Activated T-cell treated with anti-CD3 and anti-CD28 coated beads for 1 hour (primary cell): Measurements from ENCODE around the gene COX7A2.

Source experiments
- DNase-seq: peaks from one replicate; pipeline ENCODE4 v3.0.0-alpha.2; 2020; ENCODE audit warnings: low read depth

Gene COX7A2

DNA sequence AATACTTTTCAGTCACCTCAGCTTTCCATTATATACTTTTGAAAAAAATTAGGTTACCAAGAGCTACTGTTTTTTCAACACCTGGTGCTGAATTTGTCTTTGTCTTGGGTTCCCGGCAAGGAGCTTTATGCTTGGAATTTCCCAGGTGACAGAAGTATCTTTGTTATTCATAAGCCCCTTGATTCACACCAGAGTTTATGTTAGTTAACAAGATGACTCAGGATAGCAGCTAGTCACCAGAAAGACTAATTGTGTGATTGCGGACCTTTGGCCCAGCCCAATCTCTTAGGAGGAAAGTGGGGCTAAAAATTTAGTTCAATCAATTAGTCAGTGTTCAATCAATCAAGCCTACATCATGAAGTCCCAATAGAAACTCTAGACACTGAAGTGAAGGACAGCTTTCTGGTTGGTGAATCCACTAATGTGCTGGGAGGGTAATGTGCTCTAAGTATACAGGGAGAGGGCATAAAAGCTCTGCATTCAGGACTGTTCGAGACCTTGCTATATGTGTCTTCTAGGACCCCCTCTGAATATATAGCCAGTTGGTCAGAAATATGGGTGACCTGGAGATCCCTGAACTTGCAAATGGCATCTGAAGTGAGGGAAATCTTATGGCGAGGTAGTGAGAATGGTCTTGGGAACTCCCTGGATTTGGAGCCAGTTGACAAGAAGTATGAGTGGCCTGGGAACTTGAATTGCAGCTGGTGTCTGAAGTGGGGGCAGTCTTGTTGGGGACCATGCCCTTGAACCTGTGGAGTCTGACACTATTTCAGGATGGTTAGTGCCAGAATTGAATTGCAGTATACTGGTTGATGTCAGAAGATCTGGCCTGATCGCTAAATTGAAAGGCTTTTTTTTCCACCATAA, 24.8 kb upstream of the COX7A2 start:
- DNase-seq: no peak

DNA sequence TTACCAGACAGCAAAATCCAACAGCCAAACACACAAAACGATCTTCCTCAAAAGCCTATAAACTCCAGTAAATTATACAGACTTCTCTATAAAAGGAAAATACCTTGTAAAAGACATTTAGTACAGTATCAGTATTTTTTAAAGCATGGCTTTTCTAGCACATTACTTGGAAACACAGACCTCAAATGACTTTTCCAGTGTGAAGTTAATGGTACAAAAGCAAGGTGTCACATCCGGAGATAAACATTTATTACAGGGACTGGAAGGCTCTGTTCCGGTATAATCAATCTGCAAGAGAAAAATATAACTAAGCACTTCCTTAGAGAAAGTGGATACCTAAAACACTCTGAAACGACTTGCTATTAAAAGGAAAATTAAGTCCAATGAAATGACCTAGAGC, 23.9 kb upstream of the COX7A2 start:
- no peak for DNase-seq

DNA sequence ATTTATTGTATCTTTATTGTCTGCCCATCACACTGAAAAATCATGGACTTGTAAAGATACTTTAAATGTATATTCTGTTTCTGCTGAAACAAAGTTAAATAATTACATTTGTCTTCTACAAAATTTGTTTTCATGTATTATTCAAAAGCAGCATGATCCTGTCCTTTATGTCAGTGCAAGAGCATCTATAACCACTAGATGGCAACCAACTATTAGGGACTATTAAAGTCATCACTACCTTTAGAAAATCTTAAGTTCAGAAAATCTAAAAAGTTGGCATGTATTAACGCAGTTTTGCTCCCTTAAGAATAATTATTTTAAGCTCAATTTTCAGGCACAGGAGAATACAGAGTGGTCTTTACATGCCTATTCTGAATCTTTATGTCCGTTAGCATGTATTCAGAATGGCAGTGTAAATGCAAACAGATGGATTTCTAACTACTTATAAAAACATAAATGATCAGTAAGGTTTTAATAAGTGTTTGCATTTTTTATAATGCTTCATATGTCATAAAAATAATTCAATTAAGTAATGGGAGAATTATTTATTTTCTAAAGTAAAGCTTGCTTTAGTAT, 23.2 kb upstream of the COX7A2 start:
- no peak for DNase-seq

DNA sequence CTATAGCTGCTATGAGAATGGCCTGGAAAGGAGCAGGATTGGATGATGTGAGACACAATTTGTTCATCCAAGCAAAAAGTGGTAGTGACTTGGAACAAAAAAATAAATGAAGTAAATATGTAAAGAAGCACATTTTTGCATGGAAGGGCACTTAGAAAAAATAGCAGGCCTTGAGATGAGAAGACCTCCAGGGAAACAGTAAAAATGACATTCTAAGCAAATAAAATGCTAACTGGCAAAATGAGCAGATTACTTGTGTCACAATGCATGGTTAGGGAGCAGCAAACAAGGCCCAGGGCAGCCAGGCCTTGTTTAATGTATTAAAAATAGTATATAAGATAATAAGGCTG, 19.8 kb upstream of the COX7A2 start:
- no peak for DNase-seq

DNA sequence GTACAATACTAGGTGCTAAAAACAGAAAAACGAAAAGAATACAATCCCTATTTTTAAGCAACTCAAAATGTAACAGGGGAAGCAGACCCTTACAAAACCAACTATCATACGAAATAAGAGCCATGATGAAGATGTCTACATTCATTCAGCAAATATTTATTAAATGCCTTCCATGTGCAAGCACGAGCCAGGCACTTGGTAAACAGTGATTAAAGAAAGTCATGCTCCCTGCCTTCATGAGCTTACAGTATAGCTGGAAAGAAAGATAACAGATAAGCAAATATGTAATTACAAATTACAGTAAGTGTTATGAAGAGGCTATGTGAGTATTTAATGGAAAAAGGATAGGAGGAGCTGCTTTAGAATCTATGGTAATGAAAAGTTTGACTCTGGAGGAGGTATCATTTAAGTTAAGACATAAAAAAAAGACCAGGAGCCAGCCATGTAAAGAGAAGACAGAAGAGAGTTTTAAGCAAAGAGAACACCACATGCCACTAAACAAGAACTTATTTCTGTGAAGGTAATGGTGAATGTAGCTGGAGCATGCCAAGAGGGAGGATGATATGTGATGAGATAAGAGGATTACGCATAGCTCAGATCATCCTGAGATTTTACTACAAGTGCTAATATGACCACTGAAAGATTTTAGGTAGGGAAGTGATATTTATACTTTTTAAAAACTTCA, 19.3 kb upstream of the COX7A2 start:
- DNase-seq: no peak

DNA sequence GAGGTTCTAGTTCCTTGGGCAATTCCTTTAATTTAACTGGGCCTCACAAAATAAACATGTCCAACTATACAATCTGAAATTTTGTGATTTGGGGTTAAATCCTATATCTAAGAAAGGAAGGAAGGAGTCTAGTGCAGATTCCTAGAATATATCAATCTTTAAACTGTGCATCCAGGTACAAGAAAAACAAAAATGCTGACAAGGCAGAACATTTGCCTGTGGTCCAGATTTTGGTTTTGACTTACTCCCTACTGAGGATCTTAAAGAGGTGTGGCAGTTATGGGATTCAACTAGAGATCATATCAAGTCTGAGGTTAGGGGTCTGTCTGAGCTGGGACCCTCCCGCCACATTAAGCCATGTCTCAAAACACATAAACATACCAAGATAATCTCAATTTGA, 17.7 kb upstream of the COX7A2 start:
- DNase-seq: no peak

DNA sequence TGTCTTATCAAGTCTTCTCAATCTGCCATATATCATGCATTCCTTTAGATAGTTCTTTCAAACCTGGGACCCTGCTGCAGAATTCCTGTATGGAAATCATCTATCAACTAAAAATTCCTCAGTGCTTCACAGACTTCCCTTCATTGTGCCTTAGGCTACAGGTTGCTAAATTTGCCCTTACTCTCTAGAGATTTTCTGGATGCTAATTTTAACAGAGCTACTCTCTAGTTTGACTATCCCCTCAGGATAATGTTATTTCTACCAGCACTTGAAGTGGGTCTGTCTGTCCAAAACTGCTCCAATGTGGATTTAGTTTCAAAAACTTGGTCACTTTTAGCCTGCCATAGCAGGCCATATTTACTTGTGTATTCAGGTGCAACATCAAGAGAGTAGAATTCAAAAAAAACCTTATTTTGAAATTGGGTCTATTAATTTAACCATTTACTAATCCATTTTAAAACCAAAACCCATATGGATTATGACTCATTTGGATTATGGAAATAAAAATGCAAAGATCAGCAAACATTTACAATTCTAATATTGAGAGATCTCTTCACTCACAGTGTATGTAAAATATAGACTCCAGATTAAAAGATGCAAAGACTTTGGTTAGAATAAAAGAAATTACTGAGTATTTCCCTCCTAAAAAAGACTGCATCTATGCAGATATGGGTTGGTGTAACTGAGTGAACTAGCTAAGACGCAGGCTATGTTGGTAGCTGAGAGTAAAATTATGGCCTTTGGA, 13.9 kb upstream of the COX7A2 start:
- DNase-seq: no peak

DNA sequence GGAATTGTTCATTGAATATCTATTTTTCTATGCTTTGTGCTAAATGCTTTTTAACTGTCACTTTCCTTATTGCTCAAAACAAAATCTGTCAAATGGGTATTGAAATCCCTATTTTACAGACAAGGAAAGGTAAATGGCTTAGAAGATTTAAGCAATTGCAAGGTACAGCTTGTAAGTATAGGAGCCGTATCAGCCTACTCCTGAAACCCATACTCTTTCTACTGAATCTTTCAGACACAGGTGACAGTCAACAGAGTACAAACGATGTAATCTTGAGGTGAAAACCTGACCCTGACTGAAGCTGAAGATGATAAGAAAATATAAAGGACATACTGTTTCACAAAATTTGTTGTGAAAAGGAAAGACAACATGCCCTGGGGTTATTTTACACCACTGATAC, 7.0 kb upstream of the COX7A2 start:
- no peak for DNase-seq

DNA sequence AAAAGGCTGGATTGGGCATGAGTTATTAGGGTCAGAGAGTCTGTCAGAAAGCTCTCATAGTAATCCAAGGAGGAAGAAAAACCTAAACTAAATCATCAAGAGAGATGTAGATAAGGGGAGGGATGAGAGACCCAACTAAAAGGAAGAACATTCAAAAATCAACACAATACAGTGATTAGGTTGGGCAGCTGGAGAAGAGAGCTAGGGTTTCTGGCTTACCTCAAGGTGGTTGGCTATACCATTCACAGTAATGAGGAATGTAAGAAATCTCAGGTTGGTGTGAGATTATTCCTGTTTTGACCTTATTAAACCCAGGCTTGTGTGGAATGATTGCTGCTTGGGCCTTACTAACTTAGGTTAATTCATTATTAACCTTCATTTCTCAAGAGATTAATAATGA, 6.2 kb upstream of the COX7A2 start:
- no peak for DNase-seq

DNA sequence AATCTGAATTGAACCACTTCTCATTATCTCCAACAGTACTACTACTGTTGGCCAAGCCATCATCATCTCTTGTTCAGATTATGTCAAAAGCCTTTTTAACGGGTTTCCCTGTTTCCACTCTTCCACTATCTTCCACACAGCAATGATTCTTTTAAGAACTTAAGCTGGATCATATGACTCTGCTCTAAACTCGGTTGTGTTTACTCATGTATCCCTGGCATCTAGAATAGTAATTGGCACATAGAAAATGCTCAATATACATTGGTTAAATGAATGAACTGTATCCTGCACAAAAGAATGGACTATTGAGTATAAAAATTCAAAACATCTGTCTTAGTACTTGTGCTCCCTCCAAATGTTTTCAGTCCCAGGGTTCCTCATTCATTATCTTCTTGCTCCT, 2.8 kb upstream of the COX7A2 start:
- DNase-seq: no peak

DNA sequence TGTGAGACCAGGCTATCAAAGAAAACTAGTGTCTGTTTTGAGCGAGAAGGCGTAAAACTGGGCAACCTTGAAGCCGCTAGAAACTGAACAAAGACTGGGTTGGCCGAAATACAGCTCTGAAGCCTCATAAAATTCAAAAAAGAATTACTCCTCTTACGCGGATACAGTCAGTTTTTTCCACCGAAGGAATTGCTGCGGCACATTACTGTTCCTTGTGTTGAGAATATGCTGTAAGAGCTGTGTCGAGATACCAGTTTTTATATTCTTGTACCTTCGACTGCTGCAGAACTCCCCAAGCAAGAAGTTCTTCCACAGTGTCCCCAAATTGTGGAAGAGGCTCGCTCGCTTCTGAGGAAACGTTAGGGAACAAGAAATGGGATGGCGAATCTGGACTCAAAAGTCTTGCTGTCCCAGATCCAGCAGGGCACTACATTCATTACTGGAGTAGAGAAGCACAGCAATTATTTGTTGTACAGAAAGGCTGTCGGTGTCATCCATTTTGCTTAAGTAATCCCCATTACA, 523 bp upstream of the COX7A2 start:
- DNase-seq: no peak

DNA sequence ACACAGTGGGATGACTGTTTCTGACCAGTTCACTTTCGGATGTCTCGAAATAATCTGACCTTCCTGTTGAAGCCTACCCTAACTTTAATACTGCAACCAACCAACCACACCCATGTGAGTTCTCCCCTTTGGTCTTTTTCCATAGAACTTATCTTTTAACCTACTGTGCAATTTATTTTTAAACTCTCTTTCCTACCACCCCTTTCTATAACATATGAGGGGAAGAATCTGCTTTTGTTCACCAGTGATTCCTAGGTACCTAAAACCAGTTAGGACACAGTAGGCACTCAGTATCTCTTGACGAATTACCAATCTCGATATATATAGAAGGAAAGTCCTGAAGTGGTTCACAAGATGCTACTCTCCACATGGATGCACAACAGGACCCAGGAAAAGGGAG, 7.0 kb downstream of the COX7A2 start:
- no peak for DNase-seq

DNA sequence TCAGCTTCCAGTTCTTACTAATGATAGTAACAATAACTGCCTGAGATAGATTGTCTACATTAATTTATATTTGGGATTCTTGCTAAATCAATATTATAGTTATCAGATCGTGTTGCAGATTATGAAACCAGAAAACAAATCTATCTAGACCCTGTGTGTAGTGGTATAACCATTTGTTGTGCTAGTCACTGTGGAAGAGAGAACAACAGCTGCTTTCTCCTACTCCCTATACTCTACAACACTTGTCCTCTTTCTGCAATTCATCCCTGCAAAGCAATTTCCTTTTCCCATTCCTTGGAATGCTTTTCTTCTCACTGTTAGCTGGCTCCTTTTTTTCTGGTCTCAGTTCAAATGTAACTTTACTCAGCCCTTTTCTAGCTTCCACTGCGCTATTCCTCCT, 8.3 kb downstream of the COX7A2 start:
- no peak for DNase-seq

DNA sequence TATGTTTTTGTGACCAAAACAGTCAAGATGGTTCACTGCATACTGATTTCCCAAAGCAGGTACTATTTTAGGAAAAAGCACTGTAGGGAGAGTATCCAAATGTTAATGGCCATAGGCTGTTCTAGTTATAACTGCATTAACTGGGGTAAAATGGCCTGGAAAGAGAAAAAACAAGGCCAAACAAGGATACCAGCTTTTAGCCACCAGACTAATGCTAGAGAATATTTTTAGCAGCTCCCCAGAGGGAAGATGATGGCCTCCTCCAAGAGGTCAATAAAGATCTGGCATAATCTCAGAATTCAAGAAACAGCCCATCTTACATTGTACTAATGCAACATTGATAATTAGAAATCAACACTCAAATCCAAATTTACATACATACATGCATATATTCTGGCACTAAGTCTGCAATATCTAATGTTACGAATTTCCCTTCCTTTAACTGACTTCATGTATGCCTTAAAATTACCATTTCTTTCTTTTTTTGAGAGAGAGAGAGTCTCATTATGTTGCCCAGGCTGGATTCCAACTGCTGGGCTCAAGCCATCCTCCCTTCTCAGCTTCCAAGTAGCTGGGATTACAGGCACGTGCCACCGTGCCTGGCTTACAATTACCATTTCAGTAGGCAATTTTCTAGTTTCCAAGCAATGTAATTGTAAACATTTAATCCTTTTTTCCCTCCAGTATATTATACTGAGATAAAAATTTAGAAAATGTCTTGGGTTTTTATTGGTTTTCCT, 9.3 kb downstream of the COX7A2 start:
- no peak for DNase-seq

DNA sequence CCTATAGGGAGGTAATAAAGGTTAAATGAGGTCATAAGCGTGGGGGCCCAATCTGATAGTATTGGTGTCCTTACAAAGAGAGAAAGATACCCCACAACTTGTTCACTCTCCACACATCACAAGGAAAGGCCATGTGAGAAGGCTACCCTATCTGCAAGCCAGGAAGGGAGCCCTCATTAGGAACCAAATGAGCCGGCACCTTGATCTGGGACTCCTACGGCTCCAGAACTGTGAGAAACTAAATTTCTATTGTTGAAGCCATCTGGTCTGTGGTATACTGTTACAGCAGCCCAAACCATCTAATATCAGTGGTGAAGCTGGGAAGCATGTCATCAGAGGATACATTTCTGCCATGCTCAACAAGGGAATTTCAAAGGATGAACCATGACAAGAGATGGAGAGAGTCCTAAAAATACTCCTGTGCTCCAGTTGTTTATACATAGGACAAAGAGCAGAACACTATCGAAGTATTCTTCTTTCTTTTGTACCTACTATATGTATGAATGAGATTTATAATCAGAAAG, 10.4 kb downstream of the COX7A2 start:
- DNase-seq: no peak

DNA sequence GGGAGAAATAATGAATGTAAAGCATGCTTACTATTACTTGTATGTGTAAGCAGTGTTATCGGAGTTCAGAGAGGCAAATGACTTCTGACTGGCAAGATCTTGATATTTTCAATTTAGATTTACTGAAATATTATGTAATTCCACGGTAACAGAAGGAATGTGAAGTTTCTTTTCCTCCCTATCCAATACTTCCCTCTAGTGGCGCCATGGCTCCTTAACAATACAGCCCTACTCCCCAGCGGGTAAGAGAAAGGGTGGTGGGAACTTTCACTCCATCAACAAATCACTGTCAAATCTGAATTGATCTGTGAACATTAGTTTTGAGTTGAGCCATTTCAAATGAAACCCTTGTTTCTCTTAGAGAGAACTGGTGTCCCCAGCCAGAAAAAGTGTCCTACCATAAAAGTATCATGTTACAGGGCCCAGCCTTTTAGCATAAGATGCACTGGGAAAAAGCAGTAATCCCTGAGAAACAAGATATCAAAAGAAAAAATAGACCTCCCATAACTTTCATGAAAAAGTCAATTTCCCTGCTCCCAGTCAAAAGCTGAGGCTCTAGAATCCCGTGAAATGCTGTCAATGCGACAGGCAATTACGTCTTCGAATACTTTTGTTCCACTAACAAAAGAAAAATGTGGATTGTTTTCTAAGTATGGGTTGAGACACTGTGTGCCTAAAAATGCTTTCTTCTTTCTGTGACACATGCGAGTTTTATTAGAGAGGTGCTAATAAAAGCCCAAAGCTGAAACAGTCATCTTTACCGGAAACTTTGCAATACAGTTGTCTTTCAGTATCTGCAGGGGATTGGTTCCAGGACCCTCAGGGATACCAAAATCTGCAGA, 12.9 kb downstream of the COX7A2 start:
- DNase-seq: no peak

DNA sequence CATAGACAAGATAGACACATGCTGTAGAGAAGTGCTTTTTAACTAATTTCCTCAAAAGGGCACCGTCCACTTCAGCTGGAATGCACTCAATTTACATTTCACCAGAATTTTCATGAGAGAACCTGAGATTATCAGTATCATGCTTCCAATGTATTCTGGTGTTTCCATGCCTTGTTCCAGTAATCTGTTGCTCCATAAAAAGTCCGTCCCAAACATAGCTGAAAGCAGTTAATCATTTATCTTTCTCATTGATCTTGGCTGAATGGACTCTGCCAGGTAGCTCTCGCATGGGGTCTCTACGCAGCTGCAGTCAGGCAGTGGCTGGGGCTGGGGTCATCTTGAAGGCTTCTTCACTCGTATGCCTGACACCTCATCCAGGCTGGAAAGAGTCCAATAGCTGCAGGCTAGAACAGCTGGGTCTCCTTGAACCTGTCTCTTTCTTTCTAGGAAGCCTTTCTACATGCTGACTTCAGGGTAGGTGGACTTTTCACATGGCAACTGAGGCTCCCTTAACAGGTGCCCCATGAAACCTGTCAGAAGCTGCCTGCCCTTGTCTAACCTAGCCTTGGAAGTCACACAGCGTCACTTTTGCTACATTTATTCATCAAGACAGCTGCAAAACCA, 19.2 kb downstream of the COX7A2 start:
- no peak for DNase-seq

DNA sequence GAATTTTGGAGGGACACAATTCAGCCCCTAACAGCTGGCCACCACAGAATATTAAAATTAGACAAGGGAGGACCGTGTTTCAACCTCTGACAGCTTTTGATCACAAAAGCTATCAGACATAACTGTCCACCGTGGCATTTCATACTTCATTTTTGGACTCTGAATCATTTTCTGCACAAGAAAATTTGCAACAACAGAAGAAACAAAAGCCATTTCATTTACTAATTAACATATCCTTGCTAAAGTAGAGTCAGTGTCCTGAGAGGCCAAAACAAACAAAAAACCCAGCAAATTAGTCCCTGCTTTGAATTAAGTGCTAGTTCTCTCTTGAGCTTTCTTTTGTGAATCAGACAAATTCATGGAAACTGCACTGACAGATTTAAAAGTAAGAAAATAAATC, 20.2 kb downstream of the COX7A2 start:
- DNase-seq: no peak

DNA sequence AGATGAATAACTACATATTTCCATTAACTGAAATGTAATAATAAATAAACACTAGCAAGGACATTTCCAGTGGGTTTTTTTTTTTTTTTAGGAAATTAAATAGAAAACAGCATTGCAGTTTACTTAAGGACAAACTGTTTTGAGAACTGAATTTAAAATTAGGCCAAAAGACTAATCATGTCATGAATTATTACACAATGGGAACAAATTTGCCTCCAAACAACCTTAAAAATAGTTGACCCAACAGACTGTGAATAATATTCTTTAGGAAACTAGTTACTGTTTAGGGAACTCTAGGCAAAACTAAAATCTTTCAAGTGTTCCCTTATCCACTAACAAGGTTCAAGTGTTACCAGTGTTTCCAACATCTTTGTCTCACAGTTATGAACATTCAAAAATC, 21.3 kb downstream of the COX7A2 start:
- DNase-seq: no peak

DNA sequence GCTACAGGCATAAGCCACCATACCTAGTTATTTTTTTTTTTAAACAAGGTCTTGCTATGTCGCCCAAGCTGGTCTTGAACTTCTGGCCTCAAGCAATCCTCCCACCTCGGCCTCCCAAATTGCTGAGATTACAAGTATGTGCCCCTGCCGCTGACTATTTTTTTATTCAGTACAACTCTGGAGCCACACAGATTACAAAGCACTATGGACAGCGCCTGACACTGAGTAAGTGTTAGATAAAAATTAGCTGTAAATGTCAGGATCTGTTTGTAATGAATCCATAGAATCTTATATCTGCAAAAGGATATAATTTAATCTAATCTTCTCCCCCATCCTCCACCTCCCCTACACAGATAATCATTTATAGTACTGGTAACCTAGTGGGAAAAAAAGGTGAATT, 22.5 kb downstream of the COX7A2 start:
- DNase-seq: no peak
